Skeletal muscle cell (primary cell): ENCODE measurements around the gene BTF3.

Experiments
- DNase-seq: peaks from one replicate; pipeline ENCODE4 v3.0.0-alpha.2; 2010; ENCODE audit warnings: low read depth
- H3K4me3 ChIP-seq: 2 replicates; pipeline ENCODE4 v1.5.1; 2011; ENCODE audit warnings: low read depth, mild to moderate bottlenecking, control low read depth, low read length, moderate library complexity

Gene BTF3

DNA sequence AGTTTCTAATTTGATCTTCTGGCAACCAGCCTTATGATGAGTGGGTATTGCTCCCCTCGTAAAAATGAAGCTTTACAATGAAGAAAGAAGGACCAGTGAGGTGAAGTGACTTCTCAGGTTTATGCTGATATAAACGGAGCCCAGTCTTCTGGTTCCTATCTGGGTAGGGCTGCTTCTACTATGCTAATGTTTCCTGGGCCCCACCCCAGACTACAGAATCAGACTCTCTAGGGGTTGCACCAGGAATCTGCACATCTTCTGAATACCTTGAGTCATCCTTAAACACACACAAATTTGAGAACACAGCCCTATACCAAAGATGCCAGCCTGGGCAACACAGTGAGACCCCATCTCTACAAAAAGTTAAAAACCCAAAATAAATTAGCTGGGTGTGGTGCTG, 16.2 kb downstream of the BTF3 start:
- no peak overlapping the region for H3K4me3 ChIP-seq
- no peak for DNase-seq

DNA sequence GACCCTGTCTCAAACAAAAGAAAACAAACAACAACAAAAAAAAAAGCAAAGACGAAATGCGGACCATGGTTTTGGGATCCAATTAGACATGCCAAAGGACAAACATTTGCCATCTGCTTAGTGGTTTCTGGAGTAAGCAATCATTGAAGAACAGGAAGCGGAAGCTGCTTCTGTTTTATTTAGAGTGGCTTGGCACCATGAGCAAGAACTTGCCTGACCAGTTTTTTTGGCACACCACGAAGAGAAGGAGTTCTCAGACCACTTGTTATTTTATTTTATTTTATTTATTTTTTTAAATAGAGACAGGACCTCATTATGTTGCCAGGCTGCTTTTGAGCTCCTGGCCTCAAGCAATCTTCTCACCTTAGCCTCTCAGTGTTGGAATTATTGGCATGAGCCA, 17.0 kb downstream of the BTF3 start:
- no peak overlapping the region for H3K4me3 ChIP-seq
- no peak for DNase-seq

DNA sequence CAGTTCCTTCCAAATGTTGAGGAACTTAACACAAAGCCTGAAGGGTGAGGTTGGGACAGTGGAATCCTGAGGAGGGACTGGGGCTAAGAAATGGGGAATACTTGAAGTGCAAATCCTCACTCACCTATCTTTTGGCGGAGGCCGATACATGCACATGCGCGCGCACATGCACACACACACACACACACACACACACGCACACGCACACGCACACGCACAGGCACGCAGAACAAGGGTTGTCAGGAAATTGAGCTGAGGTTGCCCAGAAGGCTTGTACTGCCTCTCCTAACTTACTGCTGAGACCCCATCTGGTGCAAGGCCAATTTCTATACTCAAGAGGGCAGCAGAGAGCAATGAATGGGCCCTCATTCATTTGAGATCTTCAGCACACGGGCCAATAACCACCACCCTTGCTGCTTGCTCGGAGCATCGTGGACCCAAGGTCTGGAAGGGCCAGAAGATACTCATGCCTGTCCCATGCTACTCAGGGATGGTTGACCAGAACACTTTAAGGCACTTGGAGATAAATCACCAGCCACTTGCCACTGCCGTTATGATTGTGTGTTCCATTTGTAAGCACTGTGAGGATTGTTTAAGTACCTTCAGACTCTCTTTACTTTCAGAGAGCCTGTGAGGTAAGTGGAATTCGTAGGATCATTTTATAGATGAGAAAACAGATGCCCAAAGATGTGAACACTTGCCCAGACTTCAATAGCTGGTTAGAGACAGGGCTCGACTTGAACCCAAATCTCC, 21.5 kb downstream of the BTF3 start:
- no peak overlapping the region for H3K4me3 ChIP-seq
- peak; percentile 27 for DNase-seq

DNA sequence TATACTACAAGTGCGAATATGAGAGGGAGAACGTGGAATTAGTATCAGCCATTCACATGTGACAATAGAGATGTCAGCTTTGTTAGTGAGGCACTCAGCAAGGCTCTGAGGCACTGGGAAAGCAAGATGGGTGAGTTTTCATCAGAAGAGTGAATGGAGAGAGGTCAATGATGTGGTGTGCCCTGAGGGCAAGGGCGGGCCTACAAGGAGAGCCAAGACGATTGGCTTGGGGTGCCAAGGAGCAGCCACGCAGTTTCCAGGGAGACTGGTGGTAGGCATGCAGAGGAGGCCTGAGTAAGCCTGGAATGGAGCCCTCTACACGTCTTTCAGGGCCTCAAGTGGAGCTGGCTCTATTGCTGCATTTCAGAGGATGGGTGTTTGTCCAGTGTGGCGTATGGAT, 24.7 kb downstream of the BTF3 start:
- H3K4me3 ChIP-seq, result no peak overlapping the region
- DNase-seq, result no peak

DNA sequence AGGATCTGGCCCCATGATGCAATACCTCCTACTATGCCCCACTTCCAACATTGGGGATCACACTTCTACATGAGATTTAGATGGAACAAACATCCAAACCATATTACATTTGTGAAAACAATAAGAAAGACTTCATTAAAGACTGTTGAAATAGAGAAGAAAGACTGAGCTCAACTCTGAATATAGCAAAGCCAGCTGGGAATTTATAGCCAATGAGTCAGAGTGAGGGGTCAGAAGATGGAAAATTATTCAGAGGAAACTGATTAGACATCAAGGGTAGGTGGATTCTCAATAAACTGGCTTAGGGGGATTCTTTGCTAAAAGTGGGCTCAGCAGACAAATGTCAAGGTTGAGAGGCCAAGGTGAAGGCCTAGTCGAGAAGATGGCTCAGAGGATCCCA, 25.6 kb downstream of the BTF3 start:
- no peak for DNase-seq
- H3K4me3 ChIP-seq, result no peak overlapping the region

DNA sequence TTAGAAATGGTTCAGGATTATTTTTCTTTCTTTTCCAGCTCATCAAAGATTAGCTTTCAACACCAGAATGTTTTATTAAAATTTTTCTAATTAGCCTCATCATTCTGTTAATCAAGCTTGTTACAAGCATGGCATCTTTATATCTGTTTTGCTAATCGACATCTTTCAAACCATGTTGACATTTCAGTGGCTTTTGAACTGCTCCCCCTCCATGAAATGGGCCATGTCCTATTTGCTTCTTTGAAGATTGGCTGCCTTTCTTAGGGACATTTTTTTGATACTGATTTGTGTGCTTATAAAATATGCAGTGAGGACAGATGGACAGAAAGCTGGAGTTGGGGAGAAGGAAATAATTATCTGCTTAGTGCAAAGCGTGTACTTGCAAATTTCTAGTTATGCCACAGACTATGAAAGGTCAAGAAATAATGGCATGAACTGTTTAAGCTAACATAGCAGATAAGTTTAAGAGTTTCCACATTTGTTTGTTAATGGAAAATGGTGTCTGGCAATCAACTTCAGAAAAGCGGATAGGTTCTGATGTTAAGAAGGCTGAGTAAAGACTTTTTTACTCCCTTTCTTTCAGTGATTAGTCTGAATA, 27.5 kb downstream of the BTF3 start:
- H3K4me3 ChIP-seq, result no peak overlapping the region
- no peak for DNase-seq

DNA sequence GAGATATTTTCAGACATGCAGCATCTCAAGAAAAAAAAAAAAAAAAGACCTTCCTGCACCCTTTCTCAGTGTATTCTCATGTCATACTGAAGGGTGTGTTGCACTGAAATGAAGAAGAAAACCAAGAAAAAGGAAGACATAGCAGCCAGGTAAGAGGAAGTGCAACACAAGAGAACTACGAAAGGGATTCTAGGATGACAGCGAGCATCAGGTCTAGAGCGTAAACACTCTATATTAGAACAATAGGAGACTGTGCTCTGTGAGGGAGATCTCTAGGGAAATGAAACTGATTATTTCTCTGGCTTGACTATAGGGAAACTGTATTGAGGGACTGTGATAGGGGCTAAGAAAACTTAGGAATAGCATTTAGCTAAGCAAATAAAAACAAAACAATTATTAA, 30.0 kb downstream of the BTF3 start:
- DNase-seq, result no peak
- no peak overlapping the region for H3K4me3 ChIP-seq

DNA sequence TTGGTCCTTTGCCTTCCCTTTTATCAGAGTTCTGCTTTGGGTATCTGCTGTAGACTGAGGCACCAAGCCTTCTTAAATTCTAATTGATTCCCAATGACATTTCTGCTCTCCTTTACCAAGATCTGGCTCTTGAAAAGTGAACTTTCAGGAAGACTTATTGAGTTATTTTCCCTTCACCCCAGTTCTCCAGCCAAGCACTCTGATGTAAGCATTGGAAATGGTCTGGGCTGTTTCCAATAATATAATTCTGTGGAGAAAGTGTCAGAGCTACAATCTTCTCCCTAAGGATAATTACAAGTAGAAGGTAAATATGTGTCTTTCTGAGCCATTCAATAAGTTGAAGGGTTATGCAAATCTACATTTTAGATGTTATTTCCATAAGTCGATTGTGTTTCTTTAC, 30.8 kb downstream of the BTF3 start:
- no peak overlapping the region for H3K4me3 ChIP-seq
- DNase-seq, result no peak

DNA sequence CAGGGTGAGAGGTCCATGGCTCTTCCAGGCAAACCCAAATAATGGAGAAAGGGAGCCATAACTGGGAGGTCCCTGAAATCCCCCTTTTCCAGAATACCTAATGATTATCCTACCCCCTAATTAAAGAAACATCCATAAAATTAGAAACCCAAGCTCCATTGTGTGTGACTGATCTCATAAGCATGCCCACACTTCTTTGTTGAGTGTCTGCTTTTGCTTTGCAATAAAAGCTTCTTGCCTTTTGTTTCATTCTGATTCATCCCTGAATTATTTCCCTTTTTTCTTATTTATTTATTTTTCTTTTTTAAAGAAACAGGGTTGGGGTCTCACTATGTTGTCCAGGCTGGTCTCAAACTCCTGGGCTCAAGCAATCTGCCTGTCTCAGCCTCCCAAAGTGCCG, 33.1 kb downstream of the BTF3 start:
- no peak overlapping the region for H3K4me3 ChIP-seq
- DNase-seq, result no peak

DNA sequence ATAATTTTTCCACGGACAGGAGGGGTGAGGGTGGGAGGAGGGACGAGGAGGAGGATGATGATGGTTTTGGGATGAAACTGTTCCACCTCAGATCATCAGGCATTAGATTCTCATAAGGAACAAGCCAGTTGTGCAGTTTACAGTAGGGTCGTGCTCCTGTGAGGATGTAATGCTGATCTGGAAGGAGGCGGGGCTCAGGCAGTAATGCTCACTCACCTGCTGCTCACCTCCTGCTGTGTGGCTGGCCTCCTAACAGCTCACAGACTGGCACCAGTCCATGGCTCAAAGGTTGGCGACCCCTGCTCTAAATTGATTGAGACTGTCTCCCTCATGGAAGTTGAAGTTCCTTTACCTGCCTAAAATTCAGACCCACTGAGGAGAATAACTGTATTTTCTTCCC, 34.0 kb downstream of the BTF3 start:
- H3K4me3 ChIP-seq, result no peak overlapping the region
- no peak for DNase-seq

DNA sequence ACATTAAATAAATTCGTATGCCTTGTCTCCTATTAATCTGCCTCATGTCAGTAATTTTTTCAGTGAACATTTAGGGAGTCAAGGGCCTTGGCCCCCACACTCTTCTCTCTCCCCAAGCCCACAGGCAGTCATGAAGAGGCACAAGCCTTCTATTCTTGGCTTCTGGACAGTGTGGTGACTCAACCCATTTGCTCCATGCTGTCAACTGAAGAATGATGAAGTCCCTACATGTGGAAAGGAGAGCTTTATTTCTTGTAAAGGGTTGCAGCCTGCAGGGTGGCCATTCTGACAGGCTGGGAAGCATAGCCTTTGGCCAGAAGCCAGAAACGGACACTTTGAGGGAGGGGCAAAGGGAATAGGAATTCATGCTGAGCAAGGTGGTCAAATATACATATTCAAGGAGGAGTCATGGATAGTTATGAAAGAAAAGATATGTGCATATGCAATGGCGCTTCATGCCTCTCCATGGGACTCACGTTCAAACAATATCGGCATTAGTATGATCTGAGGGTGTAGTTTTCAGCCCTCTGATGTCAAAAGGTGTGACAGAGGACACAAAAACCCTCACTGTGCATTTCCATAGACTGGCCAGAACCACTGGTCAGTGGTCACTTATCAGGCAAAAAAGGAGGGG, 35.9 kb downstream of the BTF3 start:
- H3K4me3 ChIP-seq, result no peak overlapping the region
- no peak for DNase-seq

DNA sequence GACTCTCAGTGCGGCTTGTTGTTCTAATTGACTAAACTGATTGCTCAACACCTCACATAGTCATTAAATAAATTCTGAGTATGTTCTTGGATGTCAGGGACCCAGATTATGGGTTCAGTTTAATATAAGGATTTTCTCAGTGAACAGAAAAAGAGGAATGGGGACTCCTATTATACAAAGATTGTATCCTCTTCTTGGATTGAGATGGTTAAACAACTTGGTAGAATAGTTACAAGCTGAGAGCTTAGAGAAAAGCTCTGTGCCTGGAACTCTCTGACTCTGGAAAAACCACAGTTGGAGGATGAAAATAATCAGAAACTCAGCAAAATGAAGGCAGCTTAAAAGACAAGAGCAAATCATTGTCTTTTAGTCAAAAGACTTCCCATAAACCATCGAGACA, 36.7 kb downstream of the BTF3 start:
- H3K4me3 ChIP-seq, result no peak overlapping the region
- DNase-seq, result no peak

DNA sequence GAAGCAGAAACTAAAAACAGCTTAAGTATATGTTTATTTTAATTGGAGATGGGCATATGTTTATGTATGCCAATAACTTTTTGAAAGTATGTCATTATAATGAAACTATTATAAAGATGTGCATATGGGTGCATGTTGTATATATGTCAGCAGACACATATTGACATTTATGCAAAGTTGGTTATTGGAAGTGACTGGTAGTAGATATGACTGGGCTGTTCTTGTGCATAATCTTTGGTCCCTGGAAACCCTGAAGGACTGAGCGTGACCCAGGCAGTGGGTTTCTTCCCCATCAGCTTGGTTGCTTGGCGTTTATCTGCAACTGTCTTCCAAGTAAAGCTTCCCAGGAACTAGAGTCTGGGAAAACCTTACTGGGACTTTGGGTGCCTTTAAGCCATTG, 41.5 kb downstream of the BTF3 start:
- DNase-seq, result no peak

DNA sequence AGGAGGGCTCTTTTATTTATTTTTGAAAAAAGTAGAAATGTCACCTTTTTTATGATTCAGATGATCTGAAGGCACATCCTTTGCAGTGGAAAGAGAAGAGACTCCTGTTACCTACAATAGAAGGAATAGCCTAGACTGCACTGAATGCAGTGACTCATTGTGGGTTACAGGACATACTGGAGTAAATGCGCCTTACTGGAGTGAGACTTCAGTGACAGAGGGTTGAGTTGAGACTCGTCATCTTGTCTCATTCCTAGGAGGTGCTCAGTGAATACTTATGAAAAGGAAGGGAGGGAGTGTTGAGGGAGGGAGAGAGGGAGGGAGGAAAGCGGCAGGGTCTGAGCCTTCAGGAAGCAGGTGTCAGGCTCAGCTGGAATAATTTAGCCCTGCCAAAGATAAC, 42.0 kb downstream of the BTF3 start:
- peak; percentile 34 for DNase-seq
- H3K4me3 ChIP-seq, result no peak overlapping the region

More for the DNA sequence above, 41.5 kb downstream of the BTF3 start:
- H3K4me3 ChIP-seq, result no peak overlapping the region

DNA sequence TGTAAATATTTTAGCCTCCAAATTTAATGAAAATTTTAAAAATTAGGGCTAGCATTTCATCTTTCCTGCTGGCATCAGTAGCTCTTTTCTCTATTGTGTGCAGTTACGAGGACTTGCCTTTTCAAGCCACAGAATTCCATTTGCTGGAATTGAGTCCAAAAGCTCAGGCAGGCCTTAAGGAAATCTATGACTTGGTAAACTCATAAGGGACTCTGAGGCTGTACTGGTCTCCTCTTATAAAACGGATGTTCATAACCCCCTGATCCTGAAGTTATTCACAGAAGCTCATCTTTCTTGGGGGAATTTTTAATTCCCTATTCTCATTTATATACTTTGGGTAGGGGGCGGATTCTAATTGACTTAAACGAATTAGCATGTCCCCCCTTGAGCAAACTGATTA, 43.8 kb downstream of the BTF3 start:
- no peak overlapping the region for H3K4me3 ChIP-seq
- no peak for DNase-seq

DNA sequence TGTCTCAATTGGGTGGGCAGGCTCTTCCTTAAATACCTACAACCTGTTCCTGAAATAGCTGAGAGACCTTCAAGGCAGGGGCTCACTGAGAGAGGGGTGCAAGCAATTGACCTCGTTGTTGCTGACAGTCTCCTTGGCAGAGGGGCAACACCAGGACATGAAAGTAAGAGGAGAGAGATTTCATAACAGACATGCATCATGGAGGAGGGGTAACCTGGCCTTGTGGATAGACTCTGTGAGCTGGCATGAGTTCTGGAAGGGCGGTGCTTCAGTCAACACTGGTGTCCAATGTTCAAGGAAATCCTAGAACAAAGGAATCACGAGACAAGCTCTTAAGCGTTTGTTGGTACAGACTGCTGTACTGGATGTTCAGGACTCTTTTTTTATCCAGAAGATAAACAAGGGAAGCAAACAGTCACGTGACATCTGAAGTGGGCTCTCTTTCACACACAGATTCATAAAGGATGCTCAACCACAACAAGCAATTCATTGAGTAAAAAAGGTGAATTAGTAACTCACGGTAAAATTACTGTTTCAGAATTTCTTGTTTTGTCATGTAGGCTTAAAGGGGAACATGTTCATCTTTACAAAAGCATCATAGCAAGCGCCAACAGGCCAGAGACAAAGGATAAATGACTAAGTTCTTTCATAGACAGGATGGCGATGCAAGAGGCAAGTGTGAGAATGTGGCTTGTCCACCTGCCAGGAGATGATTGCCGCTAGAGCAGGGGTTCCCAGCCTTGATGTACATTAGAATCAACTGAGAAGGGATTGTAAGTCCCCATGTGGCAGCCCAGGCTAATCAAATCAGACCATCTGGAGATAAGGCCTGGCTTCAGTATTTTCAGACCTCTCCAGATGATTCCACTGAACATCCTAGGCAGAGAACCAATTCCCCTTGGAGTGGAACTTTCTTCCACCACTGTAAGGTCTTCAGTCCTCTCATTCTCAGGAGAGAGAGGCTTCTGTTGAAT, 46.5 kb downstream of the BTF3 start:
- no peak overlapping the region for H3K4me3 ChIP-seq
- DNase-seq, result no peak

DNA sequence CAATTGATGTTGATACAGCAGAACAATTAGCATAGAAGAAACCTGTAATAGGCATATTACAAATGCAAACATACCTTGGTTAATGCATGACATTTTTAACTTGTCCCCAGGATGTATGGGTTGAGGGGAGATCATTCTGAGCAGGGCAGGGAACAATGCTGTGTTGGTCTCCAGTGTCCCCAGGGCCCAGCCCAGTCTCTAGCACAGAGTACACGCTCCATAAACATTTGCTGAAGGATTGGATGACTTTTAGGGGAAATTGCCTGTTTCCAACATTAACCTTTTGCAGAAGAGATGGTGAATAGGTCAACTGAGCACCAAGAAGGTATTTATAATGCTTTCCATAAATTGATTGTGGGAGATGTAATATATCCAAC, 47.1 kb downstream of the BTF3 start:
- no peak for DNase-seq
- no peak overlapping the region for H3K4me3 ChIP-seq

DNA sequence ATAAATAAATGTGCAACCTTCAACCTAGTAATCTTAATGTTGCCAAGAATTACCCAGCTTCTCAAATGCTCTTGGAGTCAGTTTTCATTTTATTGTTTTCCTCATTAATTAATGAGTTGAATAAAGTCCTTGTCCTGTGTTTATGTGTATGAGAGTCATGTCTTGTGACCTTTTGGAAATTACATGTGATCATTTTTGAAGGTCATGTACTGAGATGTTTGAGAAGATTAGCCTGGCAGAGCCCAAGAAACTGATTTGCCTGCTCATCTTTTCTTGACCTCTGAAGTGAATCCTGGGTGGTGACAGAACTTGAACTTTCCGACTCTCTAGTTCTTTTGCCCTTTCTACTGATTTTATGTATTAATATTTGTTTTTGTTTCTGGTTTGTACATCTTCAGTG, 51.8 kb downstream of the BTF3 start:
- H3K4me3 ChIP-seq, result no peak overlapping the region
- DNase-seq, result no peak

DNA sequence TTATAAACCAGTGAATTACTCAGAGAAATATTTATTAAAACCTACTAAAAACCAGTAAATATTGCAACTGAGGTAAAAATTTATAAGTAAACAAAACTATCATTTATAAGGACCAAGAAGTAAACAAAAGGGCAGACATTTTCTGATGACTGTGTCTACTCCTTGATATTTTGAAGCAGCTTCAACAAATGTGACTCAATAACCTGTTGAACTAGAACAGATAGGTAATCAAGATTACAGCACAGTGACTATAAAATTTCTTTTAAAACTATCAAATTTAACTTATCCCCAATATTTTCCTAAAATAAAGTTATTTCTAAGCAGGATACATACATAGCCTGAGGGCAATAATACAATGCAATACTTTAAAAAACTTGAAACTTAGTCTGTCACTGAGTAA, 54.4 kb downstream of the BTF3 start:
- H3K4me3 ChIP-seq, result no peak overlapping the region
- DNase-seq, result no peak
